Measurements from ENCODE around the gene RUNX3.

Gene RUNX3

GRCh38 chr1:24946861-24947658, 17.0 kb upstream of the RUNX3 start:
- no peak for DNase-seq

- no peak for DNase-seq
These were observed 15.6 kb upstream of the RUNX3 start for GRCh38 chr1:24945354-24946326.

GRCh38 chr1:24944318-24944717, 14.2 kb upstream of the RUNX3 start:
- no peak for DNase-seq

- no peak for DNase-seq
These were observed 12.7 kb upstream of the RUNX3 start for GRCh38 chr1:24942789-24943188.

GRCh38 chr1:24941564-24941963, 11.5 kb upstream of the RUNX3 start:
- no peak for DNase-seq

GRCh38 chr1:24940231-24940630, 10.2 kb upstream of the RUNX3 start:
- DNase-seq = no peak

GRCh38 chr1:24939675-24940193, 9.7 kb upstream of the RUNX3 start:
- DNase-seq = no peak

- no peak for DNase-seq
These were observed 9.1 kb upstream of the RUNX3 start for GRCh38 chr1:24939040-24939674.

GRCh38 chr1:24938276-24938675, 8.2 kb upstream of the RUNX3 start:
- DNase-seq = no peak

- no peak for DNase-seq
These were observed 6.6 kb upstream of the RUNX3 start for GRCh38 chr1:24936684-24937083.

GRCh38 chr1:24935615-24936484, 5.8 kb upstream of the RUNX3 start:
- DNase-seq = no peak

- no peak for DNase-seq
These were observed 5.1 kb upstream of the RUNX3 start for GRCh38 chr1:24935196-24935526.

- DNase-seq = no peak
These were observed 4.5 kb upstream of the RUNX3 start for GRCh38 chr1:24934310-24935195.

- DNase-seq = no peak
These were observed 3.4 kb upstream of the RUNX3 start for GRCh38 chr1:24933468-24933867.

- DNase-seq = no peak
These were observed 2.7 kb upstream of the RUNX3 start for GRCh38 chr1:24932725-24933294.

GRCh38 chr1:24932284-24932683, 2.2 kb upstream of the RUNX3 start:
- no peak for DNase-seq

GRCh38 chr1:24931468-24932231, 1.6 kb upstream of the RUNX3 start:
- no peak for DNase-seq

- DNase-seq = no peak
These were observed 1.0 kb upstream of the RUNX3 start for GRCh38 chr1:24931146-24931467.

GRCh38 chr1:24929398-24930259, 447 bp downstream of the RUNX3 start:
- no peak for DNase-seq

Measured in NCI-H226 (cell line).